HFF-Myc (cell line): Measurements from ENCODE around the gene SCAPER.
"Not testable (repeated sequence)": the region's sequence is repeated elsewhere in the genome, so short reads cannot be mapped to it uniquely, and the experiment has no call there.

Experiments used
- DNase-seq: peaks from one replicate; pipeline ENCODE4 v3.0.0-alpha.2; 2011; ENCODE audit warnings: low read depth; ENCODE audit errors: extremely low read depth
- H3K4me3 ChIP-seq: replicated peaks from 2 replicates; pipeline ENCODE4 v1.5.1; 2011; ENCODE audit warnings: low read depth, mild to moderate bottlenecking, control low read depth, low read length
- TF ChIP-seq, protein P1 (sequence below): IDR thresholded peaks from 2 replicates; pipeline ENCODE4 v1.5.1; 2012; ENCODE audit warnings: mild to moderate bottlenecking, low read depth, low read length, control low read depth; ENCODE audit errors: missing control alignments

SCAPER gene

DNA sequence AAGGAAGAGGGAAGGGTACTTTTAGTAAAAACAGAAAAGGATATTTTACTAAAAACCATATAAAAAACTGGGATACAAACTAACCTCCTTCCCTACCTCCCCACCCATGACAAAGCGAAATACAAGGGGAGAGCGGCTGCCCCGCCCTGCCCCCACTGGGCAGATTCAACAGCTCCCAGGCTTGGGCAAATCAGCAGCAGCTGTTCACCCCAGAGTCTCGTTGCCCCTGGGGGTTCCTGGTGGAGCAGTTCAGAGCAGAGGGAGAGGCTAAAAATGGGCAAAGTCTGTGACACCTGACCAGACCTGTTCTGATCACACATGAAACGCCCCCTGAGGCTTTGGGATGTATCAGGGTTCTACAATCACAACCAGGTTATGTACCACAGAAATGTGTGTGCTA lies 591.4 kb downstream of the SCAPER start:
- no peak for DNase-seq

GRCh38 chr15:76313175-76313567 lies 592.0 kb downstream of the SCAPER start:
- DNase-seq, H3K4me3 ChIP-seq: not testable (repeated sequence)

More for the DNA sequence above, 591.4 kb downstream of the SCAPER start:
- H3K4me3 ChIP-seq: no peak overlapping the region
- TF ChIP-seq, protein P1, sequence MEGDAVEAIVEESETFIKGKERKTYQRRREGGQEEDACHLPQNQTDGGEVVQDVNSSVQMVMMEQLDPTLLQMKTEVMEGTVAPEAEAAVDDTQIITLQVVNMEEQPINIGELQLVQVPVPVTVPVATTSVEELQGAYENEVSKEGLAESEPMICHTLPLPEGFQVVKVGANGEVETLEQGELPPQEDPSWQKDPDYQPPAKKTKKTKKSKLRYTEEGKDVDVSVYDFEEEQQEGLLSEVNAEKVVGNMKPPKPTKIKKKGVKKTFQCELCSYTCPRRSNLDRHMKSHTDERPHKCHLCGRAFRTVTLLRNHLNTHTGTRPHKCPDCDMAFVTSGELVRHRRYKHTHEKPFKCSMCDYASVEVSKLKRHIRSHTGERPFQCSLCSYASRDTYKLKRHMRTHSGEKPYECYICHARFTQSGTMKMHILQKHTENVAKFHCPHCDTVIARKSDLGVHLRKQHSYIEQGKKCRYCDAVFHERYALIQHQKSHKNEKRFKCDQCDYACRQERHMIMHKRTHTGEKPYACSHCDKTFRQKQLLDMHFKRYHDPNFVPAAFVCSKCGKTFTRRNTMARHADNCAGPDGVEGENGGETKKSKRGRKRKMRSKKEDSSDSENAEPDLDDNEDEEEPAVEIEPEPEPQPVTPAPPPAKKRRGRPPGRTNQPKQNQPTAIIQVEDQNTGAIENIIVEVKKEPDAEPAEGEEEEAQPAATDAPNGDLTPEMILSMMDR: no peak

DNA sequence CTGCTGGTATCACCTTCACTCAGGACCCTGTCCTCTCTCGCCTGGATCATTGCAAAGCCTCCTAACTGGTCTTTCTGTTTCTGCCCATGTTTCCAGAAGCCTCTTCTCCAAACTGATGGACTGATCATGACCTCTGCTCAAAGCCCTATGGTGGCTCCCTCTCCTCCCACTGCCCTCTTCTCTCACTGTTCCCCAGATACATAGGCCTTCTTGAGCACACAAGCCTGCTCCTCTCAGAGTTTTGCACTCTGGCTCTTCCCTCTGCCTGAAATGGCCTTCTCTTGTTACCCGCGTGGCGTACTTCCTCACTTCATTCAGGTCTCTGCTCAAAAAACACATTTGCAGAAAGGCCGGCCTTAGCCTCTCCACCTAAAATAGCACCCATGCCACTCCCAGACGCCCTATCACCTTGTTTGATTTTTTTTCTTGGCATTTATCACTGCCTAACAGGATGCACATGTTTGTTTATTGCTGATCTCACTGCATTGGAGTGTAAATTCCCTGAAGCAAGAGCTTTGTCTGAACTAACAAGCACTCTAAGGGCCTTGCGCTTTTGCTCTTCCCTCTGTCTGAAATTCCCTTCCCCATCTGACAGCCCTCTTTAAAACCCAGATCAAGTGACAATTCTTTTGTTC lies 592.5 kb downstream of the SCAPER start:
- TF ChIP-seq, protein P1: no peak
- DNase-seq: no peak
- no peak overlapping the region for H3K4me3 ChIP-seq

GRCh38 chr15:76311100-76311953 lies 593.8 kb downstream of the SCAPER start, which contains the start of gene ETFA:
TSS of gene ETFA (minus strand) at chr15:76311469. CDS start at chr15:76311388, 81 bp downstream.
- TF ChIP-seq, protein P1: no peak
- peak within 1 kb of the TSS; percentile 91 for H3K4me3 ChIP-seq
- DNase-seq: peak; percentile 88

DNA sequence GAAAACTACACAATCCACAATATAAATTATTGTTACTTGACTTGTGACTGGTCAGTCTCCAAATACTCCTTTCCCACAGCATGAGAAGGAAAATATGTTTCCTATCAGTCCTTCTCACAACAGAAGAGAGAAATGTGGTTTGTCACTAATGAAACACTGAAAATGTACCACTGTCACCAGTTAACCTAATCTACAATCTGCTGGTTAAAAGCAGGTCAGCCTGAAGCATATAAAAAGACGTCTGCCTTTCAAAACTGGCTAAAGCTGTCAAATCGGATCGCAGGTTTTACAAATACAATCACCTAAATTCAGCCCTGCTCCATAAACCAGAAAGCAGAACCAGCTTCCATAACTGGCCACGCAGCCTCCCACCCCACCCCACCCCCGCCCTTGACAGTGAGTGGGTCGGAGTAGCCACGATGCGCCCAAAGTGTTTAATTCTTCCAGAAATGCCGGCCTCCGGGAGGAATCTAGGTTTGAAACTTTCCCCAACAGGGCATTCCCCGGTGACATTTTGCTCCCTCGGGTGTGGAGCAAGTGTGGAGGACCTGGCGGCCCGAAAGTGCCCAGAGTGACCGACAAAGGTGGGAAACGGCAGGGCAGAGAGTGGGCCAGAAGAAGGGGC lies 594.6 kb downstream of the SCAPER start:
- DNase-seq: no peak
- H3K4me3 ChIP-seq: peak overlapping the region; percentile 91
- TF ChIP-seq, protein P1: no peak

DNA sequence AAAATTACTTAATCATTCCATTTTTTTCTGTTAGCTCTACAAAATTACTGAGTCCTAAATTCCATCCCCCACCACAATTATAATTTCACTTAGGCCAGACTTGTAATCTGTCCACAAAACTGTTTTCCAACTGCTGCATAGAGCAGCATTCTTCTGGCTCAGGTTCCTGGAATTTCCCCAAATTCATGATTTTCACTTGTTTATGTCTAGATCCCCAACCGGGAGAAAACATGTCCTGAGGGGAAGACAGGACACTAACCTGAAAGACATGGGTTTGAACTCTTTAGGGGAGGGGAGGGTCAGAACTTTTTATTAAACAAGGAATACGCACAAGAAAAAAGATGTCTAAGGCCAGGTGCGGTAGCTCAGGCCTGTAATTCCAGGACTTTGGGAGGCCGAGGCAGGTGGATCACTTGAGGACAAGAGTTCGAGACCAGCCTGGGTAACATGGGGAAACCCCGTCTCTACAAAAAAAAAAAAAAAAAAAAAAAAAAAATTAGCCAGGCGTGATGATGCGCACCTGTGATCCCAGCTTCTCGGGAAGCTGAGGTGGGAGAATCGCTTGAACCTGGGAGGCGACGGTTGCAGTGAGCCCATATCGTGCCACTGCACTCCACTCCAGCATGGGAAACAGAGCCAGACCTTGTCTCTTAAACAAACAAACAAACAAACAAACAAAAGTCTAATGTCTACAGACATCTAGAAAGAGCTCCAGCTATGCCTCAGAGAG lies 595.4 kb downstream of the SCAPER start:
- peak overlapping the region; percentile 91 for H3K4me3 ChIP-seq
- TF ChIP-seq, protein P1: no peak
- DNase-seq: no peak
